SK-N-SH (cell line): ENCODE measurements around the gene MSRB2. TPM values are rescaled to one million over a fixed set of nuclear protein-coding genes. Genes with fewer than 3 reads are reported as not detected.

ENCODE experiments used
- CTCF ChIA-PET: fragments of 300-600, 350-600 bp; formaldehyde crosslinking; extraction: SDS; loops from one replicate; lab custom pipeline; 2021; lab: Yijun Ruan, JAX
- POLR2A ChIA-PET: fragments of 350-600 bp; sonication (Branson Sonifier 250); formaldehyde crosslinking; extraction: SDS; loops from one replicate; lab custom pipeline; 2020; ENCODE audit warnings: antibody characterized with exemption, inconsistent platforms; lab: Yijun Ruan, JAX
- DNase-seq: peaks from one replicate; pipeline ENCODE4 v3.0.0; 2012
- H2AFZ ChIP-seq: fragments of 200-600 bp; sonication (generic); 2 replicates; pipeline ENCODE4 v1.8.1; 2016; ENCODE audit warnings: antibody characterized with exemption, mild to moderate bottlenecking, low read depth
- H3F3A ChIP-seq: fragments of 200-600 bp; sonication (generic); replicated peaks from 2 replicates; pipeline ENCODE3; 2016; ENCODE audit warnings: antibody characterized with exemption, mild to moderate bottlenecking; ENCODE audit not compliant: insufficient read depth
- H3K27ac ChIP-seq, 2 experiments: fragments of 200-500 bp in 1 of 2; fragments of 200-600 bp in 1 of 2; sonication (Bioruptor generic) in 1 of 2; sonication (generic), shearing (Covaris generic) in 1 of 2; 2 replicates each; pipeline versions ENCODE4 v1.5.1 to v1.6.1; 2014 to 2016; ENCODE audit warnings: low read depth in 2 of 2, inconsistent platforms in 1 of 2, low read length in 1 of 2, mild to moderate bottlenecking in 1 of 2, mixed read lengths in 1 of 2
- H3K27me3 ChIP-seq: fragments of 200-600 bp; sonication (generic), shearing (Covaris generic); 2 replicates; pipeline ENCODE4 v1.6.1; 2016; ENCODE audit warnings: mixed run types; ENCODE audit not compliant: insufficient read depth
- H3K36me3 ChIP-seq, 2 experiments: fragments of 200-500 bp in 1 of 2; fragments of 200-600 bp in 1 of 2; sonication (Bioruptor generic) in 1 of 2; sonication (generic) in 1 of 2; replicated peaks in 1 of 2; 2 replicates each; pipeline versions ENCODE3 to v1.5.1; 2014 to 2016; ENCODE audit warnings: low read length in 1 of 2, mild to moderate bottlenecking in 1 of 2; ENCODE audit not compliant: insufficient read depth in 2 of 2, control insufficient read depth in 1 of 2
- H3K4me1 ChIP-seq, 2 experiments: fragments of 200-500 bp in 1 of 2; fragments of 200-600 bp in 1 of 2; sonication (Bioruptor generic) in 1 of 2; sonication (generic), shearing (Covaris generic) in 1 of 2; 2 replicates each; pipeline versions ENCODE4 v1.5.1 to v1.6.1; 2014 to 2016; ENCODE audit warnings: low read depth in 1 of 2, low read length in 1 of 2, mixed run types in 1 of 2; ENCODE audit not compliant: insufficient read depth in 2 of 2, control insufficient read depth in 1 of 2
- H3K4me2 ChIP-seq: fragments of 200-600 bp; sonication (generic), shearing (Covaris generic); 2 replicates; pipeline ENCODE4 v1.6.1; 2017; ENCODE audit warnings: mixed run types
- H3K4me3 ChIP-seq, 2 experiments: fragments of 200-500 bp in 1 of 2; fragments of 200-600 bp in 1 of 2; sonication (Bioruptor generic) in 1 of 2; sonication (generic), shearing (Covaris generic) in 1 of 2; 2 replicates each; pipeline versions ENCODE4 v1.5.1 to v1.8.1; 2014 to 2016; ENCODE audit warnings: low read depth in 2 of 2, inconsistent platforms in 1 of 2, low read length in 1 of 2, mild to moderate bottlenecking in 1 of 2, mixed read lengths in 1 of 2, moderate library complexity in 1 of 2
- H3K79me2 ChIP-seq: fragments of 200-600 bp; sonication (generic); 2 replicates; pipeline ENCODE4 v1.8.1; 2017; ENCODE audit warnings: mild to moderate bottlenecking; ENCODE audit not compliant: insufficient read depth
- H3K9ac ChIP-seq: fragments of 200-600 bp; sonication (generic); 2 replicates; pipeline ENCODE4 v1.6.1; 2017; ENCODE audit warnings: mixed run types
- H3K9me2 ChIP-seq: fragments of 200-600 bp; sonication (generic); 2 replicates; pipeline ENCODE4 v1.6.1; 2017; ENCODE audit warnings: mixed run types
- H3K9me3 ChIP-seq: fragments of 200-600 bp; sonication (generic); 2 replicates; pipeline ENCODE4 v1.6.1; 2017; ENCODE audit warnings: mixed run types, mild to moderate bottlenecking, moderate library complexity
- H4K20me1 ChIP-seq: fragments of 200-600 bp; sonication (generic); 2 replicates; pipeline ENCODE4 v1.6.1; 2017; ENCODE audit warnings: mild to moderate bottlenecking, mixed run types; ENCODE audit not compliant: insufficient read depth
- CHD2 ChIP-seq: fragments of 150-350 bp; IDR thresholded peaks from 2 replicates; pipeline ENCODE4 v1.6.1; 2018; ENCODE audit warnings: low read length; ENCODE audit not compliant: partially characterized antibody
- CTCF ChIP-seq: fragments of 200-600 bp; sonication (generic); IDR thresholded peaks from 2 replicates; pipeline ENCODE4 v1.6.1; 2017; ENCODE audit warnings: antibody characterized with exemption, mild to moderate bottlenecking, moderate library complexity
- EP300 ChIP-seq, 2 experiments: IDR thresholded peaks; 2 replicates each; pipeline versions ENCODE4 v1.4.0 to v1.6.1; 2012; ENCODE audit warnings: borderline replicate concordance in 1 of 2, low read depth in 1 of 2, low read length in 1 of 2
- FOSL2 ChIP-seq: IDR thresholded peaks from 2 replicates; pipeline ENCODE4 v1.4.0; 2012; ENCODE audit warnings: low read depth, mild to moderate bottlenecking, moderate library complexity, borderline replicate concordance
- FOXJ3 ChIP-seq: sonication (generic); formaldehyde crosslinking; IDR thresholded peaks from 2 replicates; pipeline ENCODE4 v1.5.1; 2020; ENCODE audit warnings: mild to moderate bottlenecking, missing genetic modification reagents
- FOXM1 ChIP-seq: IDR thresholded peaks from 2 replicates; pipeline ENCODE4 v1.4.0; 2012; ENCODE audit warnings: low read depth, mild to moderate bottlenecking
- GABPA ChIP-seq: IDR thresholded peaks from 2 replicates; pipeline ENCODE4 v1.4.0; 2012; ENCODE audit warnings: low read depth, mild to moderate bottlenecking
- GATA2 ChIP-seq: sonication (generic); formaldehyde crosslinking; IDR thresholded peaks from 2 replicates; pipeline ENCODE4 v1.5.0; 2020; ENCODE audit warnings: mild to moderate bottlenecking, missing genetic modification reagents
- IRF3 ChIP-seq: fragments of 150-350 bp; IDR thresholded peaks from 2 replicates; pipeline ENCODE4 v1.6.1; 2016; ENCODE audit warnings: mild to moderate bottlenecking, low read depth, low read length
- MAX ChIP-seq: IDR thresholded peaks from 2 replicates; pipeline ENCODE4 v1.4.0; 2012; ENCODE audit warnings: low read depth
- POLR2AphosphoS5 ChIP-seq: IDR thresholded peaks from 2 replicates; pipeline ENCODE4 v1.6.1; 2012; ENCODE audit warnings: low read depth, low read length
- RAD21 ChIP-seq: IDR thresholded peaks from 2 replicates; pipeline ENCODE4 v1.6.1; 2012; ENCODE audit warnings: mild to moderate bottlenecking, low read length
- RCOR1 ChIP-seq: fragments of 150-350 bp; IDR thresholded peaks from 2 replicates; pipeline ENCODE4 v1.6.1; 2017; ENCODE audit warnings: antibody characterized with exemption, low read length
- REST ChIP-seq: IDR thresholded peaks from 2 replicates; pipeline ENCODE4 v1.6.1; 2012; ENCODE audit warnings: mild to moderate bottlenecking, low read depth, low read length, moderate library complexity
- RFX5 ChIP-seq: IDR thresholded peaks from 2 replicates; pipeline ENCODE4 v1.6.1; 2012; ENCODE audit warnings: mild to moderate bottlenecking, improper control_type of control experiment, low read length
- SIN3A ChIP-seq: IDR thresholded peaks from 2 replicates; pipeline ENCODE4 v1.6.1; 2012; ENCODE audit warnings: low read depth, mild to moderate bottlenecking, low read length, moderate library complexity, borderline replicate concordance
- SMC3 ChIP-seq: IDR thresholded peaks from 2 replicates; pipeline ENCODE4 v1.6.1; 2012; ENCODE audit warnings: low read depth, low read length, improper control_type of control experiment
- TEAD4 ChIP-seq: IDR thresholded peaks from 2 replicates; pipeline ENCODE4 v1.4.0; 2012; ENCODE audit warnings: mild to moderate bottlenecking, borderline replicate concordance; ENCODE audit not compliant: insufficient read depth
- WGBS: methylation state at CpG from one replicate; pipeline ENCODE4 v1.1.6; 2017; ENCODE audit warnings: low lambda C conversion rate; 5-methylcytosine and 5-hydroxymethylcytosine counted together
- polyA plus RNA-seq, 3 experiments: library from polyadenylated mRNA; depleted of rRNA; stranded (reverse); fragments of >200 nt; gene quantifications; 2 replicates each; pipeline ENCODE4 v1.2.3, GENCODE V29; 2012

The MSRB2 gene
- polyA plus RNA-seq, 1 of the 3 experiments (the other 2 are of a cell fraction) = 44.0 TPM

GRCh38 chr10:23067939-23068775 lies 27.2 kb upstream of the MSRB2 start:
- ChIA-PET POLR2A (no interaction called here), CTCF (interaction anchor here (0.9 to 1.6 kb wide), 3 partner anchors 11 to 79 kb away, joined by 3 to 4 read pairs (median 4); no protein-coding TSS in a partner anchor)
- Histone ChIP-seq H3F3A (no peaks in the 10 kb centered on the region), H3K9me2 (no peaks in the 10 kb centered on the region), H3K4me1 (peaks cover 0 to 6% of the 10 kb centered on the region in 2 experiments; a peak in 1 of 4 replicates), H3K4me3 (no peak overlapping the region; a peak in 1 of 4 replicates), H3K4me2 (no peak overlapping the region), H3K27me3 (no peaks in the 10 kb centered on the region), H2AFZ (0 out of 2 replicates have a peak overlapping the region, but pooled peaks have one; percentile 57), H3K9me3 (no peaks in the 10 kb centered on the region), H3K36me3 (no peaks in the 10 kb centered on the region), H3K9ac (no peak overlapping the region), H3K27ac (no peak overlapping the region), H3K79me2 (no peaks in the 10 kb centered on the region), H4K20me1 (no peaks in the 10 kb centered on the region)
- 55% methylated on average over 16 of the region's 16 CpGs for WGBS
- peak; percentile 78 for DNase-seq
- TF ChIP-seq FOXM1 = no peak
- TF ChIP-seq RFX5 = no peak
- peak; percentile 84 for TF ChIP-seq CTCF
- TF ChIP-seq SMC3 = peak; percentile 61
- peak; percentile 86 for TF ChIP-seq RAD21
- TF ChIP-seq TEAD4 = no peak
- TF ChIP-seq GABPA = no peak
- no peak for TF ChIP-seq FOSL2

- Histone ChIP-seq H3F3A (no peaks in the 10 kb centered on the region), H3K36me3 (no peaks in the 10 kb centered on the region), H3K27me3 (no peaks in the 10 kb centered on the region), H3K27ac (no peak overlapping the region), H4K20me1 (no peaks in the 10 kb centered on the region), H3K4me3 (no peak overlapping the region), H3K9ac (no peak overlapping the region), H3K9me3 (no peaks in the 10 kb centered on the region), H3K4me2 (no peak overlapping the region), H3K9me2 (no peaks in the 10 kb centered on the region), H3K79me2 (no peaks in the 10 kb centered on the region), H3K4me1 (peaks cover 0 to 6% of the 10 kb centered on the region in 2 experiments; a peak in 1 of 4 replicates), H2AFZ (no peak overlapping the region)
- no peak for DNase-seq
- 77% methylated on average over 10 of the region's 10 CpGs for WGBS
- CTCF ChIA-PET = interaction anchor here (0.6 to 1.6 kb wide), 4 partner anchors 10 to 1882 kb away, joined by 3 to 4 read pairs (median 4); no protein-coding TSS in a partner anchor
- POLR2A ChIA-PET = no interaction called here
- no peak for TF ChIP-seq SIN3A
- TF ChIP-seq TEAD4 = no peak
- TF ChIP-seq CHD2 = no peak
- no peak for TF ChIP-seq POLR2AphosphoS5
- no peak for TF ChIP-seq REST
- no peak for TF ChIP-seq MAX
- TF ChIP-seq IRF3 = no peak
- TF ChIP-seq RCOR1 = no peak
- TF ChIP-seq GATA2 (CRISPR knock-in tag) = no peak
- no peak for TF ChIP-seq FOXJ3 (CRISPR knock-in tag)
- TF ChIP-seq EP300 (IDR thresholded peaks at IDR 0.05; ENCODE audit: borderline replicate concordance in 1 of 2, low read depth in 1 of 2, low read length in 1 of 2) = no peak
Measured at GRCh38 chr10:23069019-23069815, 26.2 kb upstream of the MSRB2 start.
